DMS114 treated with DMSO at 0.1 percent for 48 hours (cell line): ENCODE results near the gene PRKCH.

ENCODE experiments used
- DNase-seq: peaks from one replicate; lab custom pipeline; 2025; ENCODE audit not compliant: unreplicated experiment; lab: John Stamatoyannopoulos, UW

Gene PRKCH

DNA sequence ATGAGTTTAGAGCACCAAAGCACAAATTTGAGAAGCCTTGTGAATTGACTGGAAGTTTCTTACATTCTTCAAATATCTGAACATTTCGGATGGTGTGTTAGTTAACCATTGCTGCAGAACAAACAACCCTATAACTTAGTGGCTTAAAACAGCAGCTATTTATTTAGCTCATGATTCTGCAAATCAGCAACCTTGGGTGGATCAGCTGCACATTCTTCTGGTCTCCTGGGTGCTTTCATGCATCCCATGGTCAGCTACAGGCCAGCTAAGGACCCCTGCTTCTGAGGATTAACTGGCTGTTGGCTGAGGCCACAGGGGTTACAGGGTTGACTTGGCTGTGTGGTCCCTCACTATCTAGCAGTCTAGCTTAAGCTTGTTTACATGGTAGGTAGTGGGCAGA, 260.0 kb downstream of the PRKCH start:
- no peak for DNase-seq

DNA sequence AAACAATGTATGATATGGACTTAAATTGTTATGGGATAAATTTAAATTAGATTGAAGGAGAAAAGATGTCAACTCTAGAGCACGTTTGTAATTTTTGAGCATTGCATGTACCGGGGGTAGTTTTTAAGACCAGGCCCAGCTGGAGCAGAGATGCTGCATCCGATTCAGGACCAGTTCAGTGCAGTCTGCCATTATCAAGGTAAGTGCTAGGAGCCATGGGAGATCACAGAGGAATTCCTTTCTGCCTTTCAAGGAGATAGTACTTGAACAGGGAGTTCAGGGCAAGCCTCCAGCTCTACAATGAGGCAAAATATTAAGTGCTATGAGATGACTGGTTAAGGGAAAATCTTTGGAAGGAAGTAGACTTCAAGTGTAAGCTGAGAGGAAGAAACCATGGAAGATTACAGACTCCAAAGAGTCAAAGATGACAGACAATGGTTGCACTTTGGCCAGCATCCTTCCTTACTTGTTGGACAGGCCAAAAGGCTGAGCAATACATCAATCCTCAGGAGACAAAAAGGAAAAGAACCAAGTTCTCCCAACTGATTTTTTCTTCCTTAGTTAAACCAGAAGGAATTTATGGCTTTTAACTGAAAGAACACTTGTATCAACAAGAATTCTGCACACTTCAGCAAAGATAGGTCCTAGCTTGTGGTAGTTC, 260.7 kb downstream of the PRKCH start:
- DNase-seq = no peak

DNA sequence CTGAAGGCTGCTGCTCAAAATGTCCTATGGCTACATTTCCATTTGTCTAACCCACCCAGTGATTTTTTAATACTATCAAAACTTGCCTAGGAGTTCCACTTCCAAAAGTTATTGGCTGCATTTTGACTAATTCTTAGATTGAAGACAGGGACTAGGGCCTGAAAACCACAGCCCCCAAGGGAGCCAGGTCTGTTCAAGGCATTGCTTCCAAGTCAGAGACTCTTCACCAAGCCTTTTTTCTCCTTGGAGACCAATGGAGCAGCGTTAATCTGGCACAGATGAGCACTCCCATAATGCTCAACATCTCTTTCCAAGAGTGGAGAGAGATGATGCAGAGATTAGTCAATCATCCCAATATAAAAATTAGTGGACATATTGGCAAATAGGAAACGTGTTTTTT, 261.4 kb downstream of the PRKCH start:
- no peak for DNase-seq

DNA sequence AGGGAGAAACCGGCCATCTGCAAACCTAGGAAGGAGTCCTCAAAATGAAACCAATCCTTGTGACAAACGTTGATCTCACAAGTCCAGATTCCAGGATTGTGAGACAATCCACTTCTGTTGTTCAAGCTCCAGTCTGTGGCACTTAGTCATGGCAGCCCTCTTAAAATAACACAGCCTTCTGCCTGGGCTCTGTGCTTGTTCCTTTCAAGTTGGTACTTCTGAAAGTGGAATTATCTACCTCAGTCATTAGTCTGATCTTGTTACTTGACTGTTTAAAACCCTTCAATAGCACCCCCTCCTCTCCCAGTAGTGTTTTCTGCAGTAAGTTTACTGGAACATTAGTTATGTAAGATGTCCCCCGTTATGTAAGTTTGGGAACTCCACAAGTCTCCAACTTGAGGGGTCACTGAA, 263.0 kb downstream of the PRKCH start:
- no peak for DNase-seq

DNA sequence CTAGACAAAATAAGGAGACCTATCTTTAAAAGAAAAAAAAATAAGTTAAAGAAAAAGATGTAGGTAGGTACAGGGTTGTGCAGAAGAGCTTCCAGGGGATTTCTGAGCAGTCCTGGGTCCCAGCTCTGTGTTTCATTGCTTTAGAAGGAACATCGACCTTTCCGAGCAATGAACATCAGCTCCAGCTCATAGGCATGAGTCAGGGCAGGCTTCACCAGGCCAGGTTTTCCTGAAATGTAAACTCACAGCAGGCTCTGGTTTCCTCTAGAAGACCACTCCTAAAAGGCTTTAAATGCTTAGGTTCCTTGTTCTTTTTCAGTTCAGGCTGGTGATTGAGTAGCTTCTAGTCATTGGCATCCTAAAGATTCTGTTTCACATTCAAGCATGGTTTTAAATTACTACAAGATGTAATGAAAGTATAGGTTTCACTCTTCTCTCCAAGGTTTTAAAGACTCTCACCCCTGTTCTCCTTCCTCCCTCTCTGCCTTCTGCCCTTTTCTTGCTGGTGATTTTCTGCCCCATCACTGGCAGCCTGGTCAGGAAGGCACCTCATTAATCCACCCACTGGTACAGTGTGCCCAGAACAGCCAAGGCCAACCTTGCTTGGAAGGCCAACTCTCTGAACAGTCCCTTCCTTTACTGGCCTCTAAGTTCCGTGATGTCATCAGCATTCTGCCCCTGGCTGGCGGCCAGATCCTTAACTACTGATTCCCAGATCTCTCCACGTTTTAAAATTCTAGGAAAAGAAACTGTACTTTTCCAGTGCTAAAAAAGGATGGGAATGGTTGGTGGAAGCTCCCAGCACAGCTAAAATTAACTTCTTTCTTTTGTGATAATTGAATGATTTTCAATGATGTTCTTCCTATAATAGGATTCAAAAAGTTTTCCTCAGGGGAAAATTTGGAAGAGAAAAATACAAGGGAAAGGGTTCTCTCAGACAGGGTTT, 264.5 kb downstream of the PRKCH start:
- DNase-seq = no peak

DNA sequence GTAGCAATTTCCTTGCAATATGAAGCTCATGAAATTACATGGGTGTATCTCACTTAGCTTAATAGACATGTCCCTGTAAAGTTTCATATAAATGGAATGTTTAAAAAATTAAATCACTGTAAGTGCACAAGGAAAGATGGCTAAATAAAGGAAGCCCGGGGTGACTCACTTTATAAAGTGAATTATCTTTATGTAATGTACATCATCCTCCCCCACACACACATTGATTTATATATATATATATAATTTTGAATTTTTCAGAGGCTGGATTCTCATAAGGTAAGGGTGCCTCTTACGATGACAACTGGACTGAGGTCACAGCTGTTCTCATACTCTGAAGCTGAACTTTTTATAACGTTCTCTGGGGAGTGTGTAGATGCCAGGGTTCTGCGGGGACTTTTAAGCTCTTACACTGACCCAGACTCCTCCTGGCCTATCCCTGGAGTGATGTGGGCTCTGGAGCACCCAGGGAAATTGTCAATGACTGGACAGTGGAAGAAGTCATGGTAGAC, 265.2 kb downstream of the PRKCH start:
- DNase-seq = no peak

DNA sequence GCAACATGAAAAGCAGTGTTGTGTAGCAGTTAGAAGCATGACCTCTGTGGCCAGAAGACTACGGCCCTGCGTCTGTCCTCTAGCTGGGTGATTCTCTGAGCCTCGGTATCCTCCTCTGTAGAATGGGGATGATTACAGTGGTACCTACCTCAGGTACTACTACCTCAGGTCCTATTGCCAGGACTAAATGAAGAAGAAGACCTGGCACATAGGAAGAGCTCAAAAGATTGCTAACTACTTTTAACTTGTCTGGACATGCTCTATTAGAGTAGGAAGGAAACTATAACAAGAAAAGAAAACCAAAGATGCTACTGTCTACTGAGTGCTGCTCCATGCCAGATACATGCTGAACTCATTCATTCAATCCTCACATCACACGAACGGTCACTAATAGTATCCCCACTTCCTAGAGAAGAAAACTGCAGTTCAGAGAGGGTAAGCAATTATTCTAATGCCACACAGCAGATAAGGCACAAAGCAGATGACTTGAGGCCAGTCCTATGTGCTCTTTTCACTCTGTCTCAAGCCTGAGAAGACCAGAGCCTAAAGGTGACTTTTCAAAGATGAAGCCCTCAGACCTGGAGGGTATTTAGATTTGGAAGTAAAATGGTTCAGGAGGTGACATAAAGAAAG, 265.8 kb downstream of the PRKCH start:
- no peak for DNase-seq

DNA sequence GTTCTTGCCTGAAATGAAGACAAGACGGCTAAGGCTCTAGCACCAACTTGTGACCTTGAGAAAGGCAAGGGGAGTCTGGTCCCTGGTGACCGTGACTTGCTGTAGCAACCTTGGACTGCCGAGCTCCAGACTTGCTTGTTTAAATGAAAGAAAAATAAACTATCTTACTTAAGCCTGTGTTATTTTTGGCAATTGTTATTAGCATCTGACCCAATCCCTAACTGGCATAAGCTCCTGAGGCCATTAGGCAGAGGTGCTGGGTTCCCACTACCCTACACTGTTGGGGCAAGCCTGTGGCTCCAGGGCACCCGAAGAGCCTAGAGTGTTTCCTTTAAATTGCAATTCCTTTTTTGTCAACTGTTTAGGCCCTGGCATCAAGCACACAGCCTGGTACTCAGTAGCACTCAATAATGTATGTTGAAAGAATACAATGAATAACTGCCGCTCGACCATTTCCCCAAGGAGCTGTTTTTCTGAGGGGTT, 267.1 kb downstream of the PRKCH start:
- no peak for DNase-seq

DNA sequence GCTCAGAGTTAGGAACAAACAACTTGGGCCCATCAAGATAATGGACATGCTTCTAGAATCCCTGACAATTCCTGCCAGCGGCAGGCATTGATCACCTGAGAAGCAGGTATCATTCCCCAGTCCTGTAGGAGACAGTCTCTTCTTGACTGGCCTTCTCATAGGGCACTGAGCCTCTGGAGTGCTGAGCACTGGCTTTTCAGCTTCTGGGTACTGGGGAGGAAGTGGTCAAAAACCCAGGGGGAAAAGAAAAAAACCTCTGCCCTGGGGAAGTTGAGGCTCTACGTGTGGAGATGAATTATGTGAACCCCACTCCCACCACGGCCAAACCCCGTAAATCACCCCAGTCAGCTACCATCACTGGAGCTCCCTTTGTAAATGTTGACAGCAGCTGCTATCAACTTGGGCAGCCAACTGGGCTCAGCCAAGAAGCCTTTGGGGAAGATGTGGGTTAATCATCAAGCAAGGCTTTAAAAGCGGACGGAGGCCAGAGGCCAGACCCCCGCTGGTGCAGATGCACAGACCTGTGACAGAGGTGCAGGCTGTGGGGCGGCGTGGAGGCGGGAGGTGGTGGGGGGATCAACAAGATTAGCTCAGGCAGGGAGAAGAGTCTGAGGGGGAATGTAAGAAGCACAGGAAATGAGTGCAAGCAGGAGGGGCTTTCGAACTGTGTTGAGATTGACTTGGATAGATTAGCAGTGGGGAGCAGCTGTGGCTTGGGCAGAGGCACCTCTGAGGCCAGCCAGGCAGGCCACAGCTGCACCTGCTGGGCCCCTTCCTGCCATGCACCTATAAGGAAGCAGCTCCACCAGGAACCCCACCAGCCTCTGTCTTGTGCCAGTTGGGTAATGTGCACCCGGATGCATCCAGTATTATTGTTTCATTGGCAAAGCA, 268.6 kb downstream of the PRKCH start:
- DNase-seq = no peak

DNA sequence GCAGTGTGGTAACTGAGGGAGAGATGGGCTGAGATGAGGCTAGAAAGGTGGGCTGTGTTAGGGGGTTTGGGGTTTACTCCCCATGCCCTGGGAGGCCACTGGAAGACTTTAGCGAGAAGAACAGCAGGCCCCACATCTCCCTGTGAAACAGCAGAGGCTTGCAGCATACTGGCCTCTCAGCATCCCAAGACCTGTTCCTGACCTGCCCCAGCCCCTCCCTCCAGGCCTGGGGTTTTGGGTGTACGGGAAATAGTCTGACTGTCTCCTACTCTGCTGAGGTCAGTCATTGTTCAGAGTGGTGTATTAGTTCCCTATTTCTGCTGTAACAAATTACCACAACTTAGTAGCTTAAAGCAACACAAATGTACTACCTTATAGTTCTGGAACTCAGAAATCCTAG, 270.5 kb downstream of the PRKCH start:
- no peak for DNase-seq

DNA sequence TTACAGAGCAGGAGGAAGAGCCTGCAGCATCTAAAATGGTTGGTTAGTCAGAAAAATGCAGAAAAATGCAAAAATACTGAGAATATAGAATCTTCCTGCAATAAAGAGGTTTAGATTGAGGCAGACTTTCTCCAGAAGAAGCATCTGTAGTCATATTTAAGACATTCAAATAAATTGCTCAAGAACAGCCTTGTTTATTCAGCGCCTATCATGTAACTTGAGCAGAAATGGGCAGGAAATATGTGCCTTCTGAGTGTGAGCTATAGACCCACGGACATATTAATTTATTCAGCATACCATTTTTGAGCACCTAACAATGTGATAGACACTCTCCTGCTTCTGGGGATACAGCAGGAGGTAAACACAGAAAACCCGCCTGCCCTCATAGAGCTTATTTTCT, 272.0 kb downstream of the PRKCH start:
- no peak for DNase-seq

DNA sequence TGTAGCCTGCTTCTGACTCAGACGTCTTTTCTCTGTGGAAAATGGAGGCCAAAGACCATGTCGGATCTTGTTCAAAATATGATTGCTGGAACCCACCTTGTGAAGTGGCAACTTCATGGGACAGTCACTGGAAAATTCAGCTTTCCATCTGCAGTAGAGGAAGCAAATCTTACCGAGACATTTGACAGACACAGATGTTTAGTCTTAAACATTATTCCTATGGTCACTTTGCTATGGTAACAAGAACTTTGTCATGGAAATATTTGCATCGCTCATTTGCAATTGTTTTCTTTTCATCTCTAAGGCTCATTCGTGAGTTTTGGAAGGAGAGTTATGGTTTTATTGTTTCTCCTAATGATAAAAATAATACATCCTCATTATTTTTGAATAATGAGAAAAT, 275.6 kb downstream of the PRKCH start:
- no peak for DNase-seq

DNA sequence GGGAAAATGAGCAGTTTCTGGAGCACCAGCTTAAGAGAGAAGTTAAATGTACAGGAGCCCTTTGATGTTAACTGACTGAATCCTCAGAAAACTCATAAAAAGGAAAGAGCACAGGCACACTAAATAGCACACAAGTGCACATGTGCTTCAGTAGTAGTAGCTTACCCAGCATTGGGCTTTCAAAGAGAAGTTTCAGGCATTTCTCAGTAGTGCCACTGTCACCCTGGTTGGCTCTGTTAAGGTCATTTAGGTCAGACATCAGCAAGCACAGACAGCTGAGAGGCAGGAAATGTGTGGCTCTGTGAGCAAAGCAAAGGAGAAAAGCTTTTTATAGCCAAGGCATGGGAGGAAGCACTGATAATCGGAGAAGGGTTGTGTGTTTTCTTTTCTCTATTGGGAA, 277.6 kb downstream of the PRKCH start:
- no peak for DNase-seq

DNA sequence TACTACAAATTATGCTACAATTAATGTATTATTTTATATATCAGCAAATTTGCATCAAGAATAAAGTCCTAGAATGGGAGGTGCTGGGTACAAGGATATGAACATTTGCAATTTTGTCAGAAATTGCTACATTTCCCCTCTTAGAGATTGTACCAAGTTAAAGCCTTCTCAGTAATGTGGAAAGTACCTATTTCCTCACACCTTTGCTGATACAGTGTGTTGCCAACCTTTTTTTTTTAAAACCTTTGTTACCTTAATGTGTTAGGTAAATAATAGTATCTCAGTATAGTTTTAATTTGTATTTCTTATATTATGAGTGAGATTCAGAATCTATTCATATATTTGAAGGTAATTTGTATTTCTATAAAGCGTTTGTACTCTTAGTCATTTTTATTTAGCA, 278.6 kb downstream of the PRKCH start:
- DNase-seq = no peak
